GM18526 (cell line): ENCODE data around the gene IL17RA.

Experiments
- POLR2A ChIP-seq: IDR thresholded peaks from 3 replicates; pipeline ENCODE4 v1.6.1; 2011; ENCODE audit not compliant: insufficient read length; ENCODE audit errors: extremely low read depth

Gene IL17RA

GRCh38 chr22:17110791-17111550 lies 26.2 kb downstream of the IL17RA start:
- no peak for TF ChIP-seq POLR2A

- no peak for TF ChIP-seq POLR2A
Observed at GRCh38 chr22:17112491-17113042, 27.8 kb downstream of the IL17RA start.

GRCh38 chr22:17113600-17113999 lies 28.8 kb downstream of the IL17RA start:
- TF ChIP-seq POLR2A, result no peak

GRCh38 chr22:17114173-17114897 lies 29.5 kb downstream of the IL17RA start:
- no peak for TF ChIP-seq POLR2A

GRCh38 chr22:17114898-17115235 lies 30.1 kb downstream of the IL17RA start:
- no peak for TF ChIP-seq POLR2A

GRCh38 chr22:17115236-17115635 lies 30.4 kb downstream of the IL17RA start:
- TF ChIP-seq POLR2A, result no peak

GRCh38 chr22:17115945-17116565 lies 31.3 kb downstream of the IL17RA start:
- TF ChIP-seq POLR2A, result no peak

GRCh38 chr22:17116572-17117330 lies 32.0 kb downstream of the IL17RA start:
- no peak for TF ChIP-seq POLR2A

- no peak for TF ChIP-seq POLR2A
Observed at GRCh38 chr22:17117400-17117799, 32.6 kb downstream of the IL17RA start.

GRCh38 chr22:17117890-17118289 lies 33.1 kb downstream of the IL17RA start:
- TF ChIP-seq POLR2A, result no peak

GRCh38 chr22:17118342-17118741 lies 33.5 kb downstream of the IL17RA start:
- no peak for TF ChIP-seq POLR2A

- no peak for TF ChIP-seq POLR2A
Observed at GRCh38 chr22:17119481-17120202, 34.8 kb downstream of the IL17RA start.

- TF ChIP-seq POLR2A, result no peak
Observed at GRCh38 chr22:17120281-17120680, 35.5 kb downstream of the IL17RA start.

- TF ChIP-seq POLR2A, result no peak
Observed at GRCh38 chr22:17120711-17121232, 36.0 kb downstream of the IL17RA start.
